Left forelimb (tissue), 1 donor: ENCODE measurements around the gene ROPN1B.
A peak's percentile ranks its signal among the peaks of the same experiment; 100 is the strongest.

Source experiments
- DNase-seq: peaks from one replicate; pipeline ENCODE4 v3.0.0-alpha.2; 2018; ENCODE audit warnings: low spot score

The ROPN1B gene

DNA sequence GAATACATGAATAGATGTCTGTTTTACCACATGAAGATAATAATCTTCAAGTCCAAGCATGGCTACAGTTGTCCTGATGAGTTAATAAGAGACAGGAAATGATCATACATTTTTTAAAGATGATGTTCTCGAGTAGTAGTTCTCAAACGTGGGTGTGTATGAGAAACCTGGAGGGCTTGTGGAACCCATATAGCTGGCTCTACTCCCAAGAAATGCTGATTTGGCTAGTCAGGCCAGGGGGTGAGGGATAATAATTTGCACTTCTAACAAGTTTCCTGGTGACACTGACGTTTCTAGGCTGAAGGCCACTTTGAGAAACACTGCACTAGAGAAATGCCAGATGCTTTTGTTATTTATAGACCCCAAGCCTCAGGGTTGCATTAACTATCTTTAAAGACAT is 37.0 kb downstream of the ROPN1B start:
- DNase-seq = no peak

DNA sequence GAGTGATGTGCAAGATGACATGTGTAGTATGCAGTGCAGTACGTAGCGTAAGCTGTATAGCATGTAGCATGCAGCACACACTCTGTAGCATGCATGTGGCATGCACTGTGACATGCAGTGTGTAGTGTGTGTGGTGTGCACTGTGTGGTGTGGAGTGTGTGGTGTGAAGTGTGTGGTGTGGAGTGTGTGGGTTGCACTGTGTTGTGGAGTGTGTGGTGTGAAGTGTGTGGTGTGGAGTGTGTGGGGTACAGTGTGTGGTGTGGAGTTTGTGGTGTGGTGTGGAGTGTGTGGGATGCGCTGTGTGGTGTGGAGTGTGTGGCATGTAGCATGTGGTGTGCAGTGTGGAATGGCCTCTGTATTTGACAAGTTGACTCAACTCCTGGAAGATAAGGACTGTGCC is 39.2 kb downstream of the ROPN1B start:
- DNase-seq = no peak

DNA sequence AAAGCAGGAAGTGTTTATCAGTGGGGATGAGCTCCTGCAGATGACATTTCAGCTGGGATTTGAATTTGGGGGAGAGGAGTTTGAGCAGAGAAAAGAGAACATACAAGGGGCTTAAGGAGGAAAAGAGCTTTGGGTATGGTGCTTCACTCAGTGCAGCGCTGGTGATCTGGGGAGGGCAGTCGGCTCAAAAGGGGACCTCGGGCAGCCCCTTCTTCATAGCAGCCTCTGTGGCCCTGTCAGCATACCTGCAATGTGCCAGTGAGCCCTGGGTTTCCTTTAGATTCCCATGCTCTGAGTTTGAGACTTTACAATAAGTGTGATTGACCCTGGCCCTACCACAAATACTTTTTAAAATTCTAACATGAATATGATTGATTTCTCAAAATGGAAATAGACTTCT is 40.2 kb downstream of the ROPN1B start:
- DNase-seq = no peak

DNA sequence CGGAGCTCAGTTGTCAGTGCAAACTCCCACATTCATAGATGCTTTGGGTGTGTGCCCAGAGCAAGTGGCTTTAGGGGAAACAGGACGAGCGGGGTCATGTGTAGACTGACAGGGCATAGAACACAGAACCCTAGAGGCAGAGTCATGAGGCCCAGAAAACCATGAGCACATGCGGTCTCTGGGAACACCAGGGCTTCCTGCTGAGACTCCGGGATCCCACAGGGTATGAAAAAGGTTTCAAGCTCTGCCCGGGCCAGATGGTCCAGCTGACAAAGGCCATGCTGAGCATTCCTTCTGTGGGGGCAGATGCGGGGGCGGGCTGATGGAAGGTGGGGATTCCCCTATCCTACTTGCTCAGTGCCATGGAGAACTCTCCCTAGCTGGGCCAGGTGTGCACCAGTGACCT is 44.8 kb downstream of the ROPN1B start:
- peak; percentile 26 for DNase-seq

DNA sequence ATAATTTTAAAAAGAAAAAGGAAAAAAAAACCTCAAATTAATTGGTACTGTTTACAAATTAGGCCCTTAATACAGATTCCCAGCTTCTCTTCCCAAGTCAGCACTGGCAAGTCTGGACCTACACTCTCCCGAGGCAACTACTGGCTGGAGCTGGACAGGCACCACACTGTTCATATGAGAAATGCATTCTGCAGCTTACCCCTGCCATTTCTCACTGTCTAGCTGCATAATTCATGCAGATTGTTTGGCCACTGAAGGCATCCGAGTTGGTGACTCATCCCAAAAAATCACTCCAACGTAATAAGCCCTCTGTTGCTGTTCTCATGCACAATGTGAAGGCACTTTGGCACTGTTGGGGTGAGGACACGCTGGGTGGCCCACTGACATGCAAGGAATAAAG is 45.3 kb downstream of the ROPN1B start:
- no peak for DNase-seq

DNA sequence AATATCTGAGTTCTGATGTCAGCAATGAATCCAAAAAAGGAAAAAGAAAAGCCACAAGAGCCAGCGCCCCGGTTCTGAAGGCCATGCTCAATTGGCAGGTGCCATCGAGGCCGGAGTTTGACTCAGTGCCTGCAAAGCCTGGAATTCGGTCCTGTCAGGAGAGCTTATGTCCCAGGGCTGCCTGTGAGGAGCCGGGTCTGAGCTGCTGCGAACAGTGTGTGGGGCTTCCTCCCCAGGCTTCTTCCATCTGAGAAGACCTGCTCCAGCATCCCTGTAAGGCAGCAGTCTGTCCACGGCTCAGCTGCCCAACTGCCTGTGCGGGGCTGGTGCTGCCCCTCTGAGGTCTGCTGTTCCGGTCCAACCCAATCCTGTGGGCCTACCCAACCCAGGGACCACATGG is 46.1 kb downstream of the ROPN1B start:
- DNase-seq = no peak

DNA sequence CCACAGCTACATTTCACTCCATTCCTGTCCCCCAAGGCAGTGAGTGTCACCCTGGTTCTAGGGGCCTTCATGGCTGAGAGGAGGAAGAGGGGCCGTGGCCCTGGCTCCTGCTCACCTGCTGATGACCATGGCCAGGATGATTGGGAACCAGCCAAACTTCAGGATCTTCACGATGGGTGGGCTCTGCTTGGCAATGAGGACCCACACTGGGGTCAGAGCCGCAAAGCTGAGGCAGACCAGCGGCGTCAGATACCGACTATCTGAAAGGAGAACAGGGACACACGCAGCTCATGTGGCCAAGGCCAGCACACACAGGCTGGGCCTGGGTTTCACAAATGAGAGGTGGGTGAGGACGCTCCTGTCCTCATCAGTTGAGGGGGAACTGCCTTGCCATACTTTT is 47.6 kb downstream of the ROPN1B start:
- DNase-seq = peak; percentile 44

DNA sequence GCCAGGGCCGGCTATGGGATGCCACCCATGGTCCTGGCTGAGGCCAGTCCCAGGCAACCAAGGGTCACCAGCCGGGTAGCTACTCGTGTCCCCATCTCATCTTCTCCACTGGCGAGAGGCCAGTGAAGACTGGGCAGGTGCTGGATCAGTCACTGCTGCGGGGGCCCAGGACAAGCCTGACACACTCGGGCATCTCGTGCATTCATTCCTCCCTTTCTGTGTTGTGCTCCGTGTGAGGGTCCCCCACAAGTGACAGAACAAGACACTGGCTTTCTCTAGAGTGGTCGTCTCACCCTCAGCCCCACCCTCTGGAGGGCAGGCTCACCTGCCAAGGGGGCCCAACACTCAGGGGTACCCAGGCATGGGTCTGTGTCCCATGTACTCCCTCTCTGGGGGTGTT is 48.4 kb downstream of the ROPN1B start:
- DNase-seq = peak; percentile 53

DNA sequence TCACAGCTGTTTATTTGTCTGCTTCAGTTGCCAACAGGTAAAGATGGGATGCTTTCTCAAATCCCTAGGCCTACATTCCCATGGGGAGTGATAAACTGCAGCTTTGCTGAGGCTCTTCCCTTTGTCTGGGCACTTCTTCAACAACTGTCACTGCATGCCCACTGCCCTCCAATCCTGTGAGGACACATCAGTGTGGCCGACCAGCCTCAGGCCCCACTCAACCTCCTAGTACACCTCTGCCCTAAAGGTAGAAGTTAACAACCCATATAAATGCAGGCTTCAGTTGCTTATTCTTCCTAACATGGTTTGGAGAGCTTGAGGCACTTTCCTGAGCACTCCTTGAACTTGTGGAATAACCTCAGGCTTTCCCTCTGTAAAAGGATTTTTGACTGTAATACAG is 49.6 kb downstream of the ROPN1B start:
- DNase-seq = no peak

DNA sequence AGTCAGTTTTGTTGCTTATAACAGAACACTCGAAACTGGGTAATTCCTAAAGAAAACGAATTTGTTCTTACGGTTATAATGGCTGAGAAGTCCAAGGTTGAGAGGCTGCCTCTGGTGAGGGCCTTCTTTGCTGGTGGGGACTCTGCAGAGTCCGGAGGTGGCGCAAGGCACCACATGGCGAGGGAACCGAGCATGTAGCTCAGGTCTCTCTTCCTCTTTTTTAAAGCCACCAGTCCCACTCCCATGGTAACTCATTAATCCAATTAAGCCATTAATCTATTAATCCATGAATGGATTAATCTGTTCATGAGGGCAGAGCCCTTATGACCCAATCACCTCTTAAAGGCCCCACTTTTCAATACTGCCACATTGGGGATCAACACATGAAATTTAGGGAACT is 50.0 kb downstream of the ROPN1B start:
- no peak for DNase-seq

DNA sequence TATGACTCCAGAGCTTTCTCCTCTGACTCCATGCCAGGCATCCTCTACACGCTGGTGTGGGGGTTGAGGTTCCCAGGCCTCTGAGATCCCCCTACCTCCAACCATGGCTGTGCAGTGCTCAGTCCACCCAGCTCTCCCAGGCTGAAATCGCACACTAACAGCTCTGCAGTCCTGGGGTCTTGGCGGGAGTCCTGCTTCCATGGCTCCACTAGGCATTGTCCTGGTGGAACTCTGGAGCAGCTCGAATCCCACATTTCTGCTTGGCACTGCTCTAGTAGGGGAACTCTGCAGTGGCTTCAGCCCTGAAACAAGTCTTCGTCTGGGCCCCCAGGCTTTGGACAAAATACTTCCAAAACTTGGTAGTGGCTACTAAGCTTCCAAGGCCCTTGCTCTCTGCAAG is 50.7 kb downstream of the ROPN1B start:
- no peak for DNase-seq

DNA sequence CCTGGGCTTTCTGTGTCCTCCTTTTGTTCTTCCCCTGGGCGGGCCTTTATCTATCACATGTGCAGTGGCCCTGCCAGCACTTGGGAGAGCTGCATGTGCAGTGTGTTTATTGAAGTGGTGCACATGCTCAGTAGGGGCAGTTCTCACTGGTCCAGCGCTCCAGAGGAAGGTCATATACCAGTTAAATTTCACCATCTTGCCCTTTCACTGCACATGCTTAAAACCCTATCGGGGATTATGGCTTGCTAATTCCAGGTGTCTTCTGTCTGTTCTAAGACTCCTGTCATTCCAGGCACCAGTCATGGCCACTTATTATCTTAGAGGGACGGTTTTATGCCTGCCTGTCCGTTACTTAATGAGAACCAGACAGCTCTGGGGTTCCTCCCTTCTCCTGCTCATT is 52.2 kb downstream of the ROPN1B start:
- no peak for DNase-seq

DNA sequence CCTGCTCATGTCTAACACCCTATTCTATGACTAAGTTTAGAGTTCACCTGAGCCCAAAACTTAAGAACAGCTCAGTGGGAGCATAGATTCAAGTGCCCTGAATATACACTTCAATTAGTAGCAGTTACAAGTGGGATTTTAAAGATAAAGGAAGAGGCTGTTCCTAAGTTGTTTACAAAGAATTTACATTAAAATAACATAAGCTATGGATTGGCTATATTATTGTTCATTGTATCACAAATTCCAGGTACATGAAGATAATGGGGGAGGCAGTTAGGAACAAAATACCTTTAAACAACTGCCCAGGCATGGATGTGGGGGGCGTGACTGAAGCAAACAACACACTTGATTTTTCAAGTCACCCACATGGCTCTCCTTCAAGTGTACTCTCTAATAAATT is 52.7 kb downstream of the ROPN1B start:
- DNase-seq = no peak

DNA sequence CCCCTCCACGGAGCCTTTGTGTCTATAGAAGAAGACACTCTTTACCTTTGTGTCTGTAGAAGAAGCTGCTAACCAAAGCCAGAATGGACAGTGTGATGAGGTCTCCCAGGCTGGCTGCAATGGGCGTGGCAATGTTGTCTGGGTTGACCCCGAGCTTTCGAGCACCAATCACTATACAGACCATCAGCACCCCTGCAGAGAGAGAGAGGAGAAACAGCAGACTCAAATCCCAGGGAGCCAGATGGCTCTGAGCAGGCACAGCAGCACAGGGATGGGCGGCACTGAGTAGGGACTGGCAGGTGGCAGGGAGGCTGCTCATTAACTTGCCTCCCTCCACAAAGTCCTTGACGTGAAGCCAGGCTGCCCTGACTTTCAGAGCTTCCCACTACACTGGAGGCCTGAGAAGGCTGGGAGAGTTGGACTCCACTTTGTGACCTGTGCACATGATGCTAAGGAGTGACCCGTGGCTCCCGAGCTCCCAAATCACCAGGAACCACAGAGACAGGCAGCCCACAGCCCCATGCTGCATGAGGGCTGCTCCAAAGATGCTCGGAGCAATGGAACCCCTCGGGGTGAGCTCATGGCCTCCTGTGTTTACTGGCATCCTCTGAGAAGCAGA is 53.9 kb downstream of the ROPN1B start:
- peak; percentile 34 for DNase-seq

DNA sequence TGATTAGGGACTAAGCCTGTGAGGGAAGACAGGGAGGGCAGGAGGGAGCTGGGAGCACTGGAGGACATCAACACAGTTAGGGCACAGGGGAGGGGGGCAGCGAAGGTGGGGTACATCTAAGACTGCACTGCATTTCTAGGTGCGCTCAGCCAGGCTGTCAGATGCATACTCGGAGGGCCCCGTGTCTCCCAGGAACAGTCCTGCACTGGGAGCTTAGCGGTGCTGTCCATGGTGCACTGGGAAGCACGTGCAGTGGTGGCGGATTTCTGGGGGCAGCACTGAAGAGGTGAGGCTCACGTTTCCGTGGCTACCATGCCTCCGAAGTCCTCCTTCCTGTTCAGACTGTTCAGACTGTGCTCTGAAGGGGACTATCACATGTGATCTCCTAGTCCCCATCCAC is 54.4 kb downstream of the ROPN1B start:
- DNase-seq = peak; percentile 37

DNA sequence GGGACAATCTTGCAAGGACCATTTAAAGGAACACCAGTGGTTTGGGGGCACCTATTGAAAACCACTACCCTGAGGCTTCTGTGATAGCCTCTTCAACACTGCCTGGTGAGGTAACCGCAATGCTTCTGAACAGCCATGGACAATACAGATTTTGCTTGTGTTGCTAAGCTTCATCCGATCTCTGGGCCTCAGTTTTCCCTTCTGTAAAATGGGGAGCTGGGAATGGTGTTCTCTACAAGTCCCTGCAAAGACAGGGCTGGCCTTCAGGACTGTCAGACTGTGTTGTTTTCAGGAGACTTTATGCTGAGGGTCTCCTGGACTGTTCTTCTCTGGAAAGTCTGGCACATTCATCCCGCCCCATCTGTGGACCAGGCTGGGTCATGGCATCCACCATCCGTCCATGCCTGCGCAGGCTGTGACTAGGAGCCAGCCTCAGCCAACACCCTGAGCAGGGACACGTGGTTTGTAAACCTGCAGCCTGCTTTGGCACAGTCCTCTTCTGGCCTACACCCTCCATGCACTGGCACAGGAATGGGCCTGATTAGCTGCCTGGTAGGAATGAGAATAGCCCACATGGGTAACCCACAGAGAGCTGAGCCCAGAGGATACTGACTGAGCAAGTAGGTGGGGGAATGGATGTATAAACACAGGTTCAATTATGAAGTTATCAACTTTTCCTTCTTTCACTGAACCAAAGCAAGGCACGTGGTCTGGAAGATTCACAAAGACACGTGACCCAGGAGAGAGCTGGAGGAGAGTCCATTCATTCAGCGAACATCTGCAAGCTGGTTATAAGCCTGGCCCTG is 55.3 kb downstream of the ROPN1B start:
- DNase-seq = peak; percentile 52

DNA sequence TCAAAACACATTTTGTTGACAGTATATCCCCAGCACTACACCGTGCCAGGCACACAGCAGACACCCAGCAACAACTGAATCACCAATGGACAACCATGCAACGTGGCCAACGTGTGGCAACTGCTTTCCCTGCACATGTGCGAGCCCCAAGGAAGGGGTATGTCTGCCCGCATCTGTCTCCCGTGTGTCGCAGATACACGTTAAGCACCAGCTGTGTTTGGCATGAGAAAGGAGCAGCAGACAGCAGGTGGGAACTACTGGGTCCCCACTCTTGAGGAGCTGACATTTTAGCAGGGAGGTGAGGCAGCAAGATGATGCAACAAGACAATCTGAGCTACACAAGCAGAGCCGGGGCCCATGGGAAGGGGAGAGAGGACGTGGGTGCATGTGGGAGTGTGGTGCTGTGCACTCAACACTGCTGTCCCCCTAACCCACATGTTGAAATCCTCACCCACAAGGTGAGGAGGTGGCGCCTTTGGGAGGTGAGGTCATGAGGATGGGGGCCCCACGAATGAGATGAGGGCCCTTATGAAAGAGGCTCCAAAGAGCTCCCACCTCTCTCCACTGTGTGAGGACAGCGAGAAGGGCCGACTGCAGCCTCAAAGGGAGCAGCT is 56.2 kb downstream of the ROPN1B start:
- DNase-seq = no peak

DNA sequence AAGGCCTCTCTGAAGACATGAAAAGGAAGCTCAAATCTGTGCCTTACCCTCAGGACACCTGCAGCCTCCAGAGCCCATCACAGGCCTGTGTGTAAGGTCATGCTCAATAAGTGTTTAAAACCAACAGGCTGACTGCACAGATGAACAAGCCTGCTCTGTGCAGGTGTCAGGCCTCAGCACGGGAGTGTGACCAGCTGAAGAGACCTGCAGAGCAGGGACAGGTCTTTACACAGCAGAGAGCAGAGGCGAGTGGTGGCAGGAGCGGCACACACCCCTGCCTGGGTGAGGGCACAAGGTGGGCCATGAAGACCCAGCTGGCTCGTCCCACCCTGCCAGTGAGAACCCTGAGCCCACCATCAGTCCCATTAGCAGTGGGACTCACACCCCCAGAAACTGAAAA is 56.9 kb downstream of the ROPN1B start:
- peak; percentile 47 for DNase-seq

DNA sequence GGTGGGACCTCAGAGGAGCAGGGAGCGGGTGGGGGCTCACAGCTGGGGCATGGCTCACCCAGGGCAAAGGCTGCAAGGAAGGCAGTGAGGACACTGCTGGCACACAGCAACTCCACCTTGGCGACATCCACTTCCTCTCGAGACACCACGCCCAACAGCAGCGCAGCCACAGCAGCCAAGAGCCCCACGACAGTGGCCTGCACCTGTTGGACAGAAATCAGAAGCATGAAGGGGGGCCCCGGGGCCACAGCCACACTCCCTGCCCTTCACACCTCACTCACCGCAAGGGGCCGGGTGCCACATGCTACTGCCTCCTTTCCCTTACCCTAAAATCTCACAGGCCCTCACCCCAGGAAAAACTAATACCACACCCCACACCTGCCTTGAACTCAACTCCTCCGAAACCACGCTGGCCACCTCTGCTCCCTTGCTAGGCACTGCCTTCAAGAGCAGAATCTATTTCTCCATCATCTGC is 57.3 kb downstream of the ROPN1B start:
- peak; percentile 31 for DNase-seq

DNA sequence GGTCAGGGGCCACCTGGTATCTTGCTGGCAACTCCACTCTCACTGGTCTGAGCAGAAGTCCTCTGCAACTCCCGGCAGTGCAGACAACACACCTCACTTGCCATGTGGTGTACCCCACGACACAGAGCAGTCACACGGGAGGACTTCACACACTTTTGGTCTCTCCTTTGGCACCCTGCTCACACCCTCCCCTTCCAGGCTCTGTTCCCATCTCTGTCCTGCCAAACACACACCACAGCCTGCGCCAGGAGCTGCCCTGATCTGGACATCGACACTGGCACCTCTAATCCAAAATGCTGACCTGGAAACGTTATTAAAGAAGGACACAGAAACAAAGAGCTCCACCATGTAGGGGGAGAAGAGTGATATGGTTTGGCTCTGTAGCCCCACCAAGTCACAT is 57.8 kb downstream of the ROPN1B start:
- DNase-seq = no peak

DNA sequence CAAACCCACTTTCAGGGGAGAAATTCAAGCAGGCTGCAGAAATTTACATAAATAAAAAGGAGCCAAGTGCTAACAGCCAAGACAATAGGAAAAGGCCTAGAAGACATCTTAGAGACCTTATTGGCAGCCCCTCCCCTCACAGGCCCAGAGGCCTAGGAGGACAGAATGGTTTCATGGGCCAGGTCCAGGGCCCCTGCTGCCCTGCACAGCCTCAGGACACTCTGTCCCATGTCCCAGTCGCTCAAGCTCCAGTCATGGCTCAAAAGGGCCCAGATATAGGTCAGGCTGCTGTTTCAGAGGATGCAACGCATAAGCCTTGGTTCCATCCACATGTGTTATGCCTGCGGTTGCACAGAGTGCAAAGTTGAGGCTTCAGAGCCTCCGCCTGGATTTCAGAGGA is 59.1 kb downstream of the ROPN1B start:
- DNase-seq = no peak

DNA sequence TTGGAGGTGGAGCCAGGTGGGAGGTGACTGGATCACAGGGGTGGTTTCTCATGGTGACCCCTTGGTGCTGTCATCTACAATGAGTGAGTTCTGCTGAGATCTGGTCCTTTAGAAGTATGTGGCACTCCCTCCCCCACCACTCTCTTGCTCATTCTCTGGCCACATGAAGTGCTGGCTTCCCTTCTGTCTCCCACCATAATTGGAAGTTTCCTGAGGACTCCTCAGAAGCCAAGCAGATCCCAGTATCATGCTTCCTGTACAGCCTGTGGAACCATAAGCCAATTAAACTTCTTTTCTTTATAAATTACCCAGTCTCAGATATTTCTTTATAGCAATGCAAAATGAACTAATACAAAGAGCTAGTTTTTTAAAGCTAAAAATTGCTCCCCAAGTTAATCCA is 60.3 kb downstream of the ROPN1B start:
- no peak for DNase-seq

DNA sequence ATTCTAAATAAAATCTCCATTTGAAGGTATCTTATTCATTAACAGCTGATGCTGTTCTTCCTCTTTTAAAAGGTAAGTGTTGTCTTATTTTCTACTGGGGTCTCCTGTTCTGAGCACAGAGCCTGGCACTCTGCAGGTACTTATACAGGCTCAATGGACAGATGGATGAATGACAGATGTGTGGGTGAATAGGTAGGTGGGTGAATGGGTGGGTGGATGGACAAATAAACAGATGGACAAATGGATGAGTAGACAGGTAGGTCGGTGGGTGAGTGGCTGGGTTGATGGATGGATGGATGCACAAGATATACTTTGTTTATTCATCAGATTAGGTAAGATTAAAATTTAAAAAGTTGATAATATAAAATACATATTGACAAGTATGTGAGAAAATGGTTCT is 61.5 kb downstream of the ROPN1B start:
- no peak for DNase-seq
